Gastrocnemius medialis (tissue), 4 donors: Measurements from ENCODE around the gene HOXB5.

Source experiments
- POLR2A ChIP-seq, 2 donors: fragments of 450-650 bp; IDR thresholded peaks; one replicate each; pipeline ENCODE4 v1.6.1; 2017; ENCODE audit warnings: antibody characterized with exemption in 2 of 2, mild to moderate bottlenecking in 2 of 2, moderate library complexity in 2 of 2
- TF ChIP-seq, protein P1 (sequence below), 5 experiments: fragments of 450-650 bp in 3 of 5; fragments of 200-600 bp in 2 of 5; sonication (generic) in 2 of 5; IDR thresholded peaks in 4 of 5; conservative IDR thresholded peaks in 1 of 5; 1 replicate in 4 of 5; 2 replicates in 1 of 5; pipeline ENCODE4 v1.5.1; 2016 to 2019; ENCODE audit warnings: antibody characterized with exemption in 5 of 5, mild to moderate bottlenecking in 3 of 5, moderate library complexity in 3 of 5

DNA sequence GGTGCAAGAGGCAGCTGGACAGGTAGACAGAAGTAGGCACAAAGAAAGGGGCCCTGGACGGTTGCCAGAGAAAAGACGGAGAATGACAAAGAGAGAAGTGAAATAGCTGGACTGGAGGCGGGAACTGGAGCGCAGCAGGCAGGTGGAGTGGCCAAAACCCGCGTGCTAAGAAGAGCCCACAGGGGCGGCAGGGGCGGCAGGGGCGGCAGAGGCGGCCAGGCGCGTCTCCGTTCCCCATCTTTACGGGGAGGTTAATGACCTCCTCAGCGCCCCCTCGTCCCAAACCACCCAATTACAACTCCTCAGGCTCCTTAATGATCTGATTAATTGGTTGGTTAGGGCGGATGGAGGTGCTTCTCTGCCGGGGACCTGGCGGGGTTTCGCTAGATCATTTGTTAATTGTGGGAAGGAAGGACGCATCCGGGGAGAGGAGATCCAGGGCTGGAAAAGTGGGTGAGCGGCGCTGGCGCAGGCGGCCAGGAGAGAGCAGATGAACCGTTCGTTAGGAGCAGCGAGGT, 48.0 kb upstream of the HOXB5 start:
- TF ChIP-seq, protein P1, sequence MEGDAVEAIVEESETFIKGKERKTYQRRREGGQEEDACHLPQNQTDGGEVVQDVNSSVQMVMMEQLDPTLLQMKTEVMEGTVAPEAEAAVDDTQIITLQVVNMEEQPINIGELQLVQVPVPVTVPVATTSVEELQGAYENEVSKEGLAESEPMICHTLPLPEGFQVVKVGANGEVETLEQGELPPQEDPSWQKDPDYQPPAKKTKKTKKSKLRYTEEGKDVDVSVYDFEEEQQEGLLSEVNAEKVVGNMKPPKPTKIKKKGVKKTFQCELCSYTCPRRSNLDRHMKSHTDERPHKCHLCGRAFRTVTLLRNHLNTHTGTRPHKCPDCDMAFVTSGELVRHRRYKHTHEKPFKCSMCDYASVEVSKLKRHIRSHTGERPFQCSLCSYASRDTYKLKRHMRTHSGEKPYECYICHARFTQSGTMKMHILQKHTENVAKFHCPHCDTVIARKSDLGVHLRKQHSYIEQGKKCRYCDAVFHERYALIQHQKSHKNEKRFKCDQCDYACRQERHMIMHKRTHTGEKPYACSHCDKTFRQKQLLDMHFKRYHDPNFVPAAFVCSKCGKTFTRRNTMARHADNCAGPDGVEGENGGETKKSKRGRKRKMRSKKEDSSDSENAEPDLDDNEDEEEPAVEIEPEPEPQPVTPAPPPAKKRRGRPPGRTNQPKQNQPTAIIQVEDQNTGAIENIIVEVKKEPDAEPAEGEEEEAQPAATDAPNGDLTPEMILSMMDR (IDR thresholded peaks at IDR 0.05 in 4 of 5, conservative IDR thresholded peaks at IDR 0.05 in 1 of 5) = no peak
- no peak for TF ChIP-seq POLR2A (IDR thresholded peaks at IDR 0.05)
